GM18519 (cell line): ENCODE data around the gene SUN1.

Experiments
- ATAC-seq: cut with Tn5 transposase; IDR thresholded peaks from one replicate; pipeline ENCODE4 v1.9.1; 2021; ENCODE audit warnings: mild to moderate bottlenecking, moderate library complexity; ENCODE audit not compliant: unreplicated experiment, low FRiP score

SUN1 gene

DNA sequence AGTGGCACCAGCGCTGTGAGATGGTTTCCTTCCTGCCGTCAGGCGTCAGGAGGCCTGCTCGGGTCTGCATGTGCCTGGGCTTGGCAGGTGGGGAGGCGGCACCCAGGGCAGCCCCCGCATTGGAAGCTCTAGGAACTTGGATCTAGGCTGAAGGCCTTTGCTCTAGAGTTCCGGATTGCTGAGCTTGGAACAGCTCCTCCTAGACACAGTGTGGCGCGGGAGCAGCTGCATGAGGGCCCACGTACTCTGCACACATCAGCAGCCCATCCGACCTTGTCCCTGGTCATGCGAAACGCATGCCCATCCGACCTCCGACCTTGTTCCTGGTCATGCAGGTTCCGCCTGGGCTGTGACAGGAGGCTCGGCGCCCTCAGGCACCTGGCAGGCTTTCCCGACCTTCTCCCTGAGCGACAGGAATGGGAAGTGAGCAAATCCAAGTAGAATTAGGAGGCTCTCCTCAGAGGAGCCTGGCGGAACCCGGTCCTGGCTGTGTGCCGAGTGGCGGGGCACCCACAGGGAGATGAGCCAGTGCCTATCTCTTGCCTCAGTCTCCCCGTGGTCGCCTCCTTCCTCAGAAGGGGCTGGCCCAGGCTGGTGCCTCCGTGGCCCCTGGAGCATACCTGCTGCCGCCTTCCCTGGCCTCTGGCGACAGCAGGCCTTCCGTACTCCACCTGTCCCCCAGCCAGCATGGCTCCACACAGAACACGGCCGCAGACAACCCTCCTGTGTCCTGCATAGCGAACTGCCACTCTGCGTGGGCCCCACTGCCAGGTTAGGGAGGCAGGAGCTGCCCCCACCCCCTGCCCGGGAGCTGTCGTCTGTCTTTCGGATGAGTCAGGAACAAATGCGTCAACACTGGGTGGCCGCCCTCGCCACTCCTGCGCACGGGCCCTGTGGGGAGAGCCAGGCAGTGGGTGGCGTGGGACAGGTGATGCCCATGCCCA lies 56.1 kb downstream of the SUN1 start:
- ATAC-seq: no peak

DNA sequence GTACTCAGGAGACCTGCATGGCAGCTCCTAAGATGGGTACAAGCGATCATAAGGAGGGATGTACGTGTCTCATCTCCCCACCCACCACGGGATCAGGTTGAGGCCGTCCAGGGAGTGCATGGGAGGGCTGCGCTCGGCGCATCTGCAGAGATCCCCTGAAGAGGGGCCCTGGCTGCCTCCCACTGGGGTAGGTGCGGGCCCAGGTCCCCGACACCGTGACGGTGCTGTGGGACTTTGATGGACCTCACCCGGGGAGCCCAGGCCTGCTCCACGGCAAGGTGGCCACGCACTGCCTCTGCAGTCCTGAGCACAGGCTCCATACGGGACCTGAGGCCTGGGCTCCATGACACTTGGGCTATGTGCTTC lies 56.7 kb downstream of the SUN1 start:
- ATAC-seq: no peak

DNA sequence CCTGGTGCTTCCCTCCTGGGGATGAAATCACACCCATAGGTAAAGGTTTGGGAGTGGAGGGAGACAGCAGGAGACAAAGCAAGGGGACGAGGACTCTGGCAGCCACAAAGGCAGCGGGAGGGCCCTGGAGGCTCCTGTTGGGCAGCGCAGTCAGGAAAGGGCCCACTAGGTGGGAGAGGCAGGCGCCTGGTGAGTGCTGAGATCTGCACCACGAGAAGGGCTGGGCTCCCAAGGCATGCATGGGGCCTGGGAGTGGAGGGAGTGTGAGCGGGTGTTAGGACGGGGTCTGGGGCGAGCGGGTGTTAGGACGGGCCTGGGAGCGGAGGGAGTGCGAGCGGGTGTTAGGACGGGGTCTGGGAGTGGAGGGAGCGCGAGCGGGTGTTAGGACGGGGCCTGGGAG lies 57.1 kb downstream of the SUN1 start:
- ATAC-seq: no peak

DNA sequence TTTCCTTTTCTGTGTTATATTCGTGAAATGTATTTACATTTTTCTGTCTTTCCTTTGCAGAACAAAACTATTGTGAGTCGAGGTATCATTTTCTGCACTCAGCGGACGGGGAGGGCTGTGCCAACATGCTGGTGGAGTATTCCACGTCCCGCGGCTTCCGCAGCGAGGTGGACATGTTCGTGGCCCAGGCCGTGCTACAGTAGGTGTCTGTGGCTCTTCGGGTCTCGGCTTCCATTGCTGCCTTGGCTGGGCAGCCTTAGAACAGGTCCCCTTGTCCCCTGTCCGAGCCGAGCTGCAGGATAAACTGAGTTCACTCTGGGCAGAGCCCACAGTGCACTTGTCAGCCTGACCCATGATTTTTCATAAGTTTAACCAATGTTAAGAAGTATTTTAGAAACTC lies 58.6 kb downstream of the SUN1 start:
- no peak for ATAC-seq

DNA sequence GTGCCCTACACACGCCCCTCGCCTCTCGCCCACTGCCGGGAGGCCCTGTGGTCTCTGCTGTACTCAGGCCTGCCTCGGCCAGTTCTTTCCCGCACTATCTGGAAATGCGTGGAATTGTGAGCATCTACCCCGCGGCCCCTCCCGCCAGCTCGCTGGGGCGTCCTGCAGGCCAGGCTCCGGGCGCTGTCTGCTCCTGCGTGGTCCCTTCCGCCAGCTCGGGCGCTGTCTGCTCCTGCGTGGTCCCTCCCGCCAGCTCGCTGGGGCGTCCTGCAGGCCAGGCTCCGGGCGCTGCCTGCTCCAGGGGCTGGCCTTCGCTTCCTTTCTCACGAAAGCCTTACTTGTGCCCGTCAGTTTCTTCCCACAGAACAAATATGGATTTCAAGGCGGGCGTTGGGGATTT lies 59.0 kb downstream of the SUN1 start:
- no peak for ATAC-seq

DNA sequence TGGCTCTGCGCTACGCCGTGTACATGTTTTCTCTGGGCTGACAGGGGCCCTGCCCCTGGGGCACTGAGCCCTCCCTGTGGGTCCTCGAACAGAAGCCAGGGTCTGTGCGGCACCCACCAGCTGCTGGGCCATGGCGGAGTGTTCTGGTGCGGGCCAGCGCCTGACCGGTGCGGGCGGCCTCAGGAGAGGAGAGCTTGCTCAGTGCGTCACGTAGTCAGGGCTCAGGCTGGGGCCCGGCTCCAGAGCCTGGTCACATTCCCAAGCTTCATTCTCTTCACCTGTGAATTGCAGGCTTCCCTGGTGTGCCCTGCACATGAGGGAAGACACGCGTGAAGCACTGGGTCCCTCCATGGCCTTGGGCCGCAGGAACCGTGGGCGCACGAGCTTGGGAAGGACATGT lies 59.5 kb downstream of the SUN1 start:
- ATAC-seq: no peak

DNA sequence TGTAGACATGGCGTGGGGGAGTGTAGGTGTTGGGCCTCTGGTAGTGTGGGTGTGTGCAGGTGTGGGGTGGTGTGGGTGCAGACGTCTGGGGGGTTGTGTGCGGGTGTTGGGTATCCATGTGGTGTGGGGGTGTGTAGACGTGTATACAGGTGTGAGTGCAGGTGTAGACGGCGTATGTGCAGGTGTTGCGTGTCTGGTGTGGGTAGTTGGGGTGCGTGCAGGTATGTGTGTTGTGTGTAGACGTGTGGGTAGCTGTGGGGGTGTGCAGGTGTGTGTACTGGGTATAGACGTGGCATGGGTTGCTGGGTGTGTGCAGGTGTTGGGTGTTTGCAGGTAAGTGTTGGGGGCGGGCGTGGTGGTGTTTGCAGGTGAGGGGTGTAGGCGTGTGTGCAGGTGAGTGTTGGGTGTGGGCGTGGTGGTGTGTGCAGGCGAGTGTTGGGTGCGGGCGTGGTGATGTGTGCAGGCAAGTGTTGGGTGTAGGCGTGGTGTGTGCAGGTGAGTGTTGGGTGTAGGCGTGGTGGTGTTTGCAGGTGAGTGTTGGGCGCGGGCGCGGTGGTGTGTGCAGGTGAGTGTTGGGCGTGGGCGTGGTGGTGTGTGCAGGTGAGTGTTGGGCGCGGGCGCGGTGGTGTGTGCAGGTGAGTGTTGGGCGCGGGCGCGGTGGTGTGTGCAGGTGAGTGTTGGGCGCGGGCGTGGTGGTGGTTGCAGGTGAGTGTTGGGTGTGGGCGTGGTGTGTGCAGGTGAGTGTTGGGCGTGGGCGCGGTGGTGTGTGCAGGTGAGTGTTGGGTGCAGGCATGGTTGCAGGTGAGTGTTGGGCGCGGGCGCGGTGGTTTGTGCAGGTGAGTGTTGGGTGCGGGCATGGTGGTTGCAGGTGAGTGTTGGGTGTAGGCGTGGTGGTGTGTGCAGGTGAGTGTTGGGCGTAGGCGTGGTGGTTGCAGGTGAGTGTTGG lies 60.6 kb downstream of the SUN1 start:
- ATAC-seq: no peak

GRCh38 chr7:893686-894085 lies 61.4 kb downstream of the SUN1 start:
- no peak for ATAC-seq

DNA sequence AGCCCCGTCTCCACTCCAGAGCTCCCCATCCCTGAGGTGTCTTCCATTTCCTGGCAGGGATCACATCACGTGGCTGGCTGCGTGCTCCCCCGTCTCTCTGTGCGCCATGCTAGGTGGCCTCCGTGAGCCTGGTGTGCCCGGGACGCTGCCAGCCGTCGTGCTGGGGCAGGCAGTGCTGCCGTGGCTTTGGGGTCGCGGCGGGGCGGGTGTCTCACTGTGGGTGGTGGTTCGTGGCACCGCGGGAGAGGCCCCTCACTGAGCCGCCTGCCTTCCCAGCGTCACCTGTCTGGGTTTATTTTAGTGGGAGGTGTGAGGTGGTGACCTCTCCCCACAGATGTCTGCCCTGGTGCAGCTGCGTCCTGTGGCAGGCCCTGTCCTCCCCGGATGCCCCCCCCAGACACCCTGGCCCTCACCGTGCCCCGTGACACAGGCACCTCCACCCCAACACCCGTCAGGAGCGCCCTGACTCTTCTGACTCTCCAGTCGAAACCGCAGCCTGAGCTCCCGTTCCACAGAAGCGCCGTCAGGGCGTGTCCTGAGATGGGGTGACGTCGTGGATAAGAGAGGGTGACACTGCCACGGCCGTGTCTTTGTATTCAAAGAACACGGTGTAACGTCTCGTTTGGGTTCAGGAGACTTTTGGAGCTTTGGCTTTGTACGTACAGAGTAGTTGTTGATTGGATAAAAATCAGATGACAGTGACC lies 62.0 kb downstream of the SUN1 start:
- ATAC-seq: no peak

DNA sequence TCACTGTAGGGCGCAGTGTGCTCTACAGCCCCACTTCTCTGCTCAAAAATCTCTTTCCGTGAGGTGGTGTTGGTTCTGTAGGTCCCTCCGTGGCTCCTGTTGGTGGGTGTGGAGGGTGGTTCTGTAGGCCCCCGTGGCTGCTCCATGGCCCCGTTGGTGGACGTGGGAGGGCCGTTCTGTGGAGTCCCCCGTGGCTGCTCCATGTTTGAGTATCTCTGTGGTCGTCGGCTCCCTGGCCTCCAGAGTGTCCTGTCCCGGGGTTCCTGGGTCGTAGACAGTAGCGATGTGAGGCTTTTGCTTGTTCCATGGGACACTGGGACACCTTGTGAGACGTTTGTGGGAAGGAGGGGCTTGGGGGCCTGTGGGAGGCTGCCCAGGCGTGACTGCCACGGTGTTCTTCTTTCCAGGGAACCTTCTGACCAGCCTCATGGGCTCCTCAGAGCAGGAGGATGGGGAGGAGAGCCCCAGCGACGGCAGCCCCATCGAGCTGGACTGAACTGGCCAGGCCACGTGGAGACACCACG lies 62.7 kb downstream of the SUN1 start:
- no peak for ATAC-seq

DNA sequence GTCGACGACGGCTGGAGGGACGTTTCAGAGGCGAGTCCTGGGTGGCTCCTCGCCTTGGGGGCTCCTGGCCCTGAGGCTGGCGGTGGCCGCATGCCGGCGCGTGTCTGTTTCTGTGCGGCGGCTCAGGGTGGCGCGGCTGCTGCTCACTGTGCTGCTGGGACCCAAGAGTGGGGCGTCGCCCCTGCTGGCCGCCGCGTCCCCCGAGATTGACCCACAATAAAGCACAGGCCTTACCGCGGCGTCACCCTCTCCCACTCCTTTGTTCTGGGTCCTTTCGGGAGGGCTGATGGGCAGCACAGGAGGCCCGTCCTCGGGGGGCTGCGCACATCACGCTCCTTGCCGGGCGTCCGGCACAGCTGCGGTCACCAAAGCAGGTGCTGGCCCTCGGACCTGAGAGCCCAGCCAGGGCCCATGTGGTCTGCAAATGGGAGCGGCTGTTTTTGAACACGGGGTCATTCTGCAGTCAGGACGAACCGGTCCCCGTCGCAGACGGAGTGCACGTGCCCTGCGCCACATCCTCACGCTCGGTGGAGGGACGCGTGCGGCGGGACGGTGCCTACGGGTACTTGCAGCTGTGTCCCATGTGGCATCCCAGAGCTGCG lies 63.3 kb downstream of the SUN1 start:
- no peak for ATAC-seq

DNA sequence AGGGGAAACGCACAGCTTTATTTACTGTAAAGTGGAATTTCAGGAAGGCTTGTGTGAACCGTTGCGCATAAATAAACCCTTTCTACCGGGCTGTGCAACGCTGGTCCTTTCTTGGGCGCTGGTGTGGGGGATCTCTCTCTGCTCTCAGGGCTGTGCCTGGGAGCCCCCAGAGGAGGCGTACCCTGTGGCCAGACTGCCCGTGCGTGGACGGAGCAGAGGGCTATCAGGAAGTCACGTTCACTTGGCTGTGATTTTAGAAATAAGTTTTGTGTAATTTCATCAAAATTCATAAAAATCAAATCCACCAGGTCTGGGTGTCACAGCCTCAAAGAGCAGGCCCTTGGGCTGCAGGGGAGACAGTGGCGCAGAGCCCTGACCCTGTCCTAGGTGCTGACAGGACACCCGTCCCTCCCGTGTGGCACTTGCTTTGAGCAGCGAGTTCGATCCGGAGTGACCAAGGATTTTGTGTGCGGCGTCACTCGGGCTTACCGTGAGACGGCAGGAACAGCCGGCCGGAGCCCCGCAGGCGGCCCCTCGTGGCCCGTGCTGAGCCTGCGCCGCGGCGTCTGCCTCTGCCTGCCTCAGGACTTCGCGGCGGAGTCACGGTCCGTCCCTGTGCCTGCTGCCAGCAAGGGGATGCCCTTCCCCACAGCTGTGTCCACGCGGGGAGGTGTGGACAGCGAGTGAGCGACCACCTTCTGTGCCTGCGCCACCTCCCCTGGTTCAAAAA lies 64.2 kb downstream of the SUN1 start:
- no peak for ATAC-seq

- ATAC-seq: no peak
Measured at GRCh38 chr7:897086-897485, 64.8 kb downstream of the SUN1 start.

DNA sequence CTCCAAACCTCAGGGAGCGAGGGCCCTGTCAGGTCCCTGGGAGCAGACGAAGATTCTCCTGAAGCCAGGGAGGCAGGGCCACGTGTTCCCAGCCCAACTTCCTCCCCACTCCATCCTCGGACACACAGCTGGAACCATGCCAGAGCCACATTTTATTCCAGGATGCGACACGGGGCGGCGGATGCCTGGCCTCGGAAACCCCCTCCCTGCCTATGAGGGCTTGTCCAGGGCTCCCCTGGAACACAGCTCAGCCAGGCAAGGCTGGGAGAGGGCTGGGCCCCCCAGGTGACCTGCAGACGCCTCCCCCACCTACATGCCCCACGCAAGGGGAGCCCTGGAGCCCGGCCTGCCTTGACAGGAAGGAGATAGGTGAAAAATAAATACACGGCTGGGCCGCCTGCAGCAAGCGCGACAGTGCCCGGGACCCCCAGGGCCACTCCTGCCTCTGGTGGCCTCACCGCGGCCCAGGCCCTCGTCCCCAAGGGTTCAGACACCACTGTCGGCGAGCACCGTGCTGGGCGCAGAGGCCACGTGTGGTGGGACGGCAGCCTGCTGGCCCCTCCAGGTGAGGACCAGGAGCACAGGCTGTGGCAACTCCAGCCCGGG lies 65.6 kb downstream of the SUN1 start:
- no peak for ATAC-seq

DNA sequence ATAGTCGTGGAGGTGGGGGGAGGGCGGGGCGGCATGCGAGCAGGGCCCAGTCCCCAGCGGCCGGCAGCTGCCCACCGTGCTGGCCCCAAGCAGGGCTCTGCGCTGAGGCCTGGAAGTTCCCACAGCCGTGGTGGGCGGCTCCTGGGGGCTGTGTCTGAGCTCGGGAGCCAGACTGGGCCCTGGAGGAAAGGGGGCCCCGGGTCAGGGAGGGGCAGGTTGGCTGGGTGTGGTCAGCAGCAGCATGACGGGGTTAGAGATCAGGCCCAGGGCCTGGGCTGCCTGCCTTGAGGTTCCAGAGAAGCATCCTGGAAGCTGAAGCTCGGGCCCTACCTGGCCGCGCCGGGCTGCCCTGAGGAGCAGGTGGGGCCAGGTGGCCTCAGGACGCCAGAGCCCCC lies 66.2 kb downstream of the SUN1 start:
- no peak for ATAC-seq

- no peak for ATAC-seq
Measured at GRCh38 chr7:898855-899681, 66.8 kb downstream of the SUN1 start.

- ATAC-seq: no peak
Measured at GRCh38 chr7:899806-900205, 67.5 kb downstream of the SUN1 start.

- no peak for ATAC-seq
Measured at GRCh38 chr7:900331-901040, 68.2 kb downstream of the SUN1 start.
